GM12892 (cell line): Measurements from ENCODE around the gene ATP1B2.

Experiments
- DNase-seq: peaks from one replicate; pipeline ENCODE4 v3.0.0; 2011; ENCODE audit not compliant: insufficient read length
- FAIRE-seq: peaks from 2 replicates; lab custom pipeline; 2011; peaks lifted over from hg19 to GRCh38; lab: Jason Lieb, UNC
- POLR2A ChIP-seq: IDR thresholded peaks from 2 replicates; pipeline ENCODE4 v1.6.1; 2011; ENCODE audit warnings: low read depth, low read length, control low read depth
- POLR2AphosphoS5 ChIP-seq: IDR thresholded peaks from 2 replicates; pipeline ENCODE4 v1.6.1; 2011; ENCODE audit warnings: low read depth, low read length, control low read depth
- TAF1 ChIP-seq: IDR thresholded peaks from 2 replicates; pipeline ENCODE4 v1.6.1; 2011; ENCODE audit warnings: low read depth, mild to moderate bottlenecking, control low read depth, low read length, borderline replicate concordance

Gene ATP1B2

GRCh38 chr17:7677388-7678067 lies 26.8 kb downstream of the ATP1B2 start:
- no peak for TF ChIP-seq POLR2AphosphoS5
- no peak for TF ChIP-seq POLR2A
- TF ChIP-seq TAF1, result no peak
- FAIRE-seq (no peak), DNase-seq (no peak)

- TF ChIP-seq POLR2AphosphoS5, result no peak; the same call in 1 of the 2 replicates
- no peak for TF ChIP-seq POLR2A
- TF ChIP-seq TAF1, result no peak
- DNase-seq, result no peak
- no peak for FAIRE-seq
Observed at GRCh38 chr17:7684851-7685532, 34.3 kb downstream of the ATP1B2 start.

DNA sequence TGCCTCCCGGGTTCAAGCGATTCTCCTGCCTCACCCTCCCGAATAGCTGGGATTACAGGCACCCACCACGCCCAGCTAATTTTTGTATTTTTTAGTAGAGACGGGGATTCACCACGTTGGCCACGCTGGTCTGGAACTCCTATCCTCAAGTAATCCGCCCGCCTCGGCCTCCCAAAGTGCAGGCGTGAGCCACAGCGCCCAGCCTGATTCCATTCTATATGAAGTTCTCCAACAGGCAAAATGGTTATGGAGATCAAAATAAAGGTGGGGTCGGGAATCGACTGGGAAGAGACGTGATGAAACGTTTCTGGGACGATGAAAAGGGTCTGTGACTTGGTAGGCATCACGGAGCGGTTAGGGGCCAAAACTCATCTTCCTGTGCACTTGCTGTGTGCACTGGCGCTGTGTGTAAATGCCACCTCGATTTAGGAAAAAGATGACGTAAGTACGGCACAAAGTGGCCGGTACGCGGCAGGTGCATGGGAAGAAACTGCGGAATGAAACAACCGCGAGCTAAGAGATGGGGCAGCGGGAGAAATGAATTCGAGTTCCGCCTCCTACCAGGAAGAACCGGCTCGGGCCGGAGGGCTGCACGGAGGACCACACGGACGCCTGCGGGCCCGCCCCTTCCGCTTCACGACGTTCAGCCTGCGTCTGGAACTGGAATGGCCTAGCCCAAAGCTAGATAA lies 35.0 kb downstream of the ATP1B2 start:
- peak; percentile 73 for DNase-seq
- TF ChIP-seq POLR2A (peak; percentile 76; the same call in 1 of the 2 replicates), POLR2AphosphoS5 (peak; percentile 31; the same call in 1 of the 2 replicates), TAF1 (peak; percentile 71; the same call in 1 of the 2 replicates)
- peak; percentile 97 for FAIRE-seq

- FAIRE-seq (no peak), DNase-seq (peak; percentile 47)
- peak; percentile 89 for TF ChIP-seq TAF1
- TF ChIP-seq POLR2AphosphoS5, result peak; percentile 95
- TF ChIP-seq POLR2A, result peak; percentile 96
Observed at GRCh38 chr17:7686222-7687071, 35.7 kb downstream of the ATP1B2 start.

GRCh38 chr17:7687072-7687907 lies 36.6 kb downstream of the ATP1B2 start, which contains the start of gene TP53:
Gene TP53 (minus strand): TSS chr17:7687490. CDS start chr17:7676594, 10,896 bp downstream.
- TF ChIP-seq POLR2A (peak; percentile 99), POLR2AphosphoS5 (peak; percentile 99), TAF1 (peak; percentile 96)
- FAIRE-seq, result peak; percentile 92

GRCh38 chr17:7687908-7688807 lies 37.4 kb downstream of the ATP1B2 start, which contains the start of gene WRAP53:
Gene WRAP53 (plus strand): TSS chr17:7688477. CDS start chr17:7688649, 172 bp downstream.
- FAIRE-seq, result peak; percentile 95

More at GRCh38 chr17:7687072-7687907, 36.6 kb downstream of the ATP1B2 start, which contains the start of gene TP53:
- DNase-seq, result peak; percentile 71

GRCh38 chr17:7688808-7689316 lies 38.1 kb downstream of the ATP1B2 start:
- no peak for FAIRE-seq
- no peak for DNase-seq
- TF ChIP-seq TAF1 (no peak), POLR2AphosphoS5 (no peak), POLR2A (no peak)

More at GRCh38 chr17:7687908-7688807, 37.4 kb downstream of the ATP1B2 start, which contains the start of gene WRAP53:
- DNase-seq, result peak; percentile 87
- TF ChIP-seq POLR2A (peak; percentile 62; the same call in 1 of the 2 replicates), TAF1 (peak; percentile 29; the same call in 1 of the 2 replicates), POLR2AphosphoS5 (peak; percentile 72; the same call in 1 of the 2 replicates)

DNA sequence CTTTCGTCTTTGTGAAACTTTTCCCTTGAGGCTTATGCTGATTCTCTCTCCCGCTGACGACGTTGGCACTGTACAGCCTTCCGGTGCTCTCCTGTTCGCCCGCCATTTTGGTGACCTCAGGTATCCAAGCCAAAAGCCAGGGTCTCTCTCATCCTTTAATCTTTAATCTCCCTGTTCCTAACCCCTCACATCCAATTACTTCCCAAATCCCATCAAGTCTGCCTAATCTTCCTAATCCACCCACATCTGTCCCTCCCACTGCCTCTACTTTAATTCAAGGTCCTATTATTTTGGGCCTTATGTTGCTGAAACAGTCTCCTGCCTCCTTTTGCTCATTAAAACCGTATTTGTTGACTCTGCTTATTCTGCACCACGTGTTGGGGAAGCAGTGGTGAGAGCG lies 44.9 kb downstream of the ATP1B2 start:
- FAIRE-seq, result no peak
- TF ChIP-seq POLR2A (no peak), POLR2AphosphoS5 (no peak), TAF1 (no peak)
- no peak for DNase-seq
